IPS-20b (cell line): ENCODE data around the gene CACNA1I.
"Not testable (repeated sequence)": the region's sequence is repeated elsewhere in the genome, so short reads cannot be mapped to it uniquely, and the experiment has no call there.

Experiments used
- H3K27ac ChIP-seq: one replicate; pipeline ENCODE4 v1.5.1; 2013; ENCODE audit warnings: low read length
- H3K27me3 ChIP-seq: 2 replicates; pipeline ENCODE4 v1.6.1; 2013; ENCODE audit warnings: mild to moderate bottlenecking, low read length, inconsistent platforms; ENCODE audit not compliant: insufficient read depth
- H3K36me3 ChIP-seq: 2 replicates; pipeline ENCODE4 v1.6.1; 2013; ENCODE audit warnings: low read depth, mild to moderate bottlenecking, inconsistent platforms, low read length, moderate library complexity; ENCODE audit not compliant: insufficient read depth
- H3K4me1 ChIP-seq: 2 replicates; pipeline ENCODE4 v1.6.1; 2013; ENCODE audit warnings: mild to moderate bottlenecking, control low read depth, inconsistent platforms, low read length, moderate library complexity; ENCODE audit not compliant: insufficient read depth
- H3K4me3 ChIP-seq: 2 replicates; pipeline ENCODE4 v1.5.1; 2013; ENCODE audit warnings: mild to moderate bottlenecking, low read length, inconsistent platforms
- H3K9ac ChIP-seq: 2 replicates; pipeline ENCODE4 v1.6.1; 2013; ENCODE audit warnings: low read depth, mild to moderate bottlenecking, inconsistent platforms, low read length, moderate library complexity
- H3K9me3 ChIP-seq: 2 replicates; pipeline ENCODE4 v1.6.1; 2013; ENCODE audit warnings: mild to moderate bottlenecking, low read depth, low read length, inconsistent platforms; ENCODE audit not compliant: insufficient read depth

Gene CACNA1I

GRCh38 chr22:39725351-39726035, 154.9 kb downstream of the CACNA1I start:
- Histone ChIP-seq H3K36me3 (no peaks in the 10 kb centered on the region), H3K27ac (no peak overlapping the region), H3K9ac (no peak overlapping the region), H3K27me3 (no peaks in the 10 kb centered on the region), H3K9me3 (no peaks in the 10 kb centered on the region), H3K4me3 (no peak overlapping the region), H3K4me1 (peaks cover under 1% of the 10 kb centered on the region; the same call in 1 of the 2 replicates)

- Histone ChIP-seq H3K36me3 (no peaks in the 10 kb centered on the region), H3K4me1 (peaks cover 4% of the 10 kb centered on the region; the same call in 1 of the 2 replicates), H3K27me3 (no peaks in the 10 kb centered on the region), H3K9me3 (no peaks in the 10 kb centered on the region), H3K4me3 (no peak overlapping the region), H3K9ac (no peak overlapping the region), H3K27ac (no peak overlapping the region)
These were observed 157.0 kb downstream of the CACNA1I start for GRCh38 chr22:39727541-39727940.

DNA sequence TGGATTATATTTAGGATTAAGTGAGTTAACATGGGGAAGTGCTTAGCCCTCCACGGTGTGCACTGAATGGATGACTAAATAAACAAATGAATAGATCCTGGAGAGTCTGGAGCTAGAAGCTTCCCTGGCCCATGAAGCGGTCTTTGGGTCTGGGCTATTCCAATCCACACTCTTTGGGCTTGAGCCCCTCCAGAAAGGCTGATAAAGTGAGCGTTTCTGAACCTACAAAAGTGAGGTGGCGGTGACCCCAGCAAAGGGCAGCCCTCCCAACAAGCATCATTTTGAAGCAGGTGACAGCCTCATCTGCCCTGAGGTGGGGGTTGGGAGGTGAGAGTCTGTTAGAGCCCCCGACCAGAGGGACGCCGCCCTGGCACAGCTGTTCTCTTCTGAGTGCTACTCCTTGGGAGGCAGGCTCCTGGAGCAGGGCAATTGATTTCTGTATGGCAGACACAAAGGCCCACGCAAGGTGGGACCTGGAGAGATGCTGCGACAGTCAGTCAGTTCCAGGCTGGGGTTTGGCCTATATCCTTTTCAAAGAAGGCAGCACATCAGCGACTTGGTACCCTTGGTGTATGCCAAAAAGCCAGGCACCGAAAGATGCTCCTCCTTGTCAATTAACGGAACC, 157.8 kb downstream of the CACNA1I start:
- Histone ChIP-seq H3K4me1 (peaks cover 4% of the 10 kb centered on the region; the same call in 1 of the 2 replicates), H3K27me3 (no peaks in the 10 kb centered on the region), H3K4me3 (no peak overlapping the region), H3K36me3 (no peaks in the 10 kb centered on the region), H3K27ac (no peak overlapping the region), H3K9ac (no peak overlapping the region), H3K9me3 (no peaks in the 10 kb centered on the region)

GRCh38 chr22:39729141-39729934, 158.8 kb downstream of the CACNA1I start:
- Histone ChIP-seq H3K27ac (no peak overlapping the region), H3K36me3 (no peaks in the 10 kb centered on the region), H3K4me1 (peaks cover 4% of the 10 kb centered on the region; the same call in 1 of the 2 replicates), H3K9me3 (no peaks in the 10 kb centered on the region), H3K9ac (no peak overlapping the region), H3K27me3 (no peaks in the 10 kb centered on the region), H3K4me3 (no peak overlapping the region)

DNA sequence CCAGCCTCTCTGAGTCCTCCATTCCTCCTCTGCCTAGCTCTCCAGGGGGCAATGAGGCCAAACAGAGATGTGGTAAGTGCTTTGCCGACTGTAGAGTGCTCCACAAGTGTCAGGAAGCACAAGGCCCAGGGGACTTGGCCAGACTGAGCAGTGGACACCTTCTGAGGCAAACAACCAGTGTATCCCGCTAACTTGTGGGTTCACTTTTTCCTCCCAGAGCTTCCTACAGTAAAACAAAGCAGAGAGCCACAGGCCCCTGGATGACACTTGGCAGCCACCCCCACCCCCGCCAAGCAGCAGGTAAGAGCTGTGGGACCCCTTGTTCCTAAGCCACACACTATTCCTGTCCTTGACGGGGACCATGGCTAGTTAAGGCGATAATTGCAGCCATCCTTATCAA, 160.9 kb downstream of the CACNA1I start:
- Histone ChIP-seq H3K4me3 (no peak overlapping the region), H3K27ac (no peak overlapping the region), H3K36me3 (no peaks in the 10 kb centered on the region), H3K4me1 (peaks cover 4% of the 10 kb centered on the region; the same call in 1 of the 2 replicates), H3K9me3 (no peaks in the 10 kb centered on the region), H3K9ac (no peak overlapping the region), H3K27me3 (no peaks in the 10 kb centered on the region)

DNA sequence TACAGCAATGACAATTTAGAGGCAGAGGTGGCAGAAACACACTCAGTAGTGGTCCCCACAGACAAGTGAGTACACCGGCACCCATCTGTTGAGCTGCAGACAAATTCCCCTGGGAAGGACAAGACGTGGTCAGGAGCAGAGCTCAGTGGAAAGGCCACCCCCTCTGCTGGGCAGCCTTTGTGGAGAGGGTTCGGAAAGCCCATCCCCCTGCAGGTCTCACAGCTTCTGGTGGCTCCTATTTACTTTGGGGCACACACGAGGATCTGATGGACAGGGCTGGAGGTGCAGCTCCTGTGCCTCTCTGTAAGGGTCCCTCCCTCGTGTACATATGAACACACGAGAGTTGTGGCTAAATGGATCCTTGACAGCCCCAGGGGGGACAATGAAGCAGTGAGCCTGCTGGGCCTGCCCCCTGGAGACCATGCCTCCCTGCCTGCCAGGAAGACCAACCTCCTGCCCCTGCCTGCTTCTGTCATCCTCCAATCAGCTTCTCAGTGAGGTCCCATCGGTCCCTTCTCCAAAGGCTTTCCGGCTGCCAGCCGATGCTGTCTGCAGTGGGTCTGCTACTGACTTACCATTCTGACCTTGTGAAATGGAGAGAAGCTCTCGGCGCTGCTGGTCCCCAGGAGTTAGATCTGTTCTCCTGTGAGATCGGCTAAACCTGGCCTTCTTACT, 161.5 kb downstream of the CACNA1I start:
- H3K27ac ChIP-seq = no peak overlapping the region
- H3K36me3 ChIP-seq = no peaks in the 10 kb centered on the region
- H3K27me3 ChIP-seq = no peaks in the 10 kb centered on the region
- H3K9me3 ChIP-seq = no peaks in the 10 kb centered on the region
- peaks cover 4% of the 10 kb centered on the region; the same call in 1 of the 2 replicates for H3K4me1 ChIP-seq
- no peak overlapping the region for H3K9ac ChIP-seq
- no peak overlapping the region for H3K4me3 ChIP-seq

- Histone ChIP-seq H3K9me3 (no peaks in the 10 kb centered on the region), H3K36me3 (no peaks in the 10 kb centered on the region), H3K9ac (no peak overlapping the region), H3K27ac (no peak overlapping the region), H3K4me1 (peaks cover 4% of the 10 kb centered on the region; the same call in 1 of the 2 replicates), H3K27me3 (no peaks in the 10 kb centered on the region), H3K4me3 (no peak overlapping the region)
These were observed 162.1 kb downstream of the CACNA1I start for GRCh38 chr22:39732625-39733024.

DNA sequence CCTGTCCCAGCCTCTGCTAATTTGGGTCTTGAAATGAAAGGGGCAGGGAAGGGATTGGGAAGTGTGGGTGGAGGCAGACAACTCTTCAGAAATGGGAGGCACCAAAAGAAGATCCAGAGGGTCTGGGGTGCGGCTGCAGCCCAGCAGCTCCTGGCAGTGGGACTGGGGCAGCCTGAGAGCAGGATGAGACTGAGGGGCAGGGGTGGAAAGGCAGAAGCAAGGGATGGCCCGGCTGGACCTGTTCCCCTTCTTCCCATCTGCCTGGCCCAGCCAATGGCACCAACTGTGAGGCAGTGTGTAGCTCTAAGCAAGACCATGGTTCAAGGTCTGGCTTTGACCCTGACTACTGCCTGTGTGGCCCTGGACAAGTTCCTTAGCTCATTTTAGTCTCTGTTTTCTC, 162.6 kb downstream of the CACNA1I start:
- Histone ChIP-seq H3K4me1 (peaks cover 4% of the 10 kb centered on the region; the same call in 1 of the 2 replicates), H3K4me3 (no peak overlapping the region), H3K27me3 (no peaks in the 10 kb centered on the region), H3K36me3 (no peaks in the 10 kb centered on the region), H3K9ac (no peak overlapping the region), H3K9me3 (no peaks in the 10 kb centered on the region), H3K27ac (no peak overlapping the region)

GRCh38 chr22:39734046-39734445, 163.5 kb downstream of the CACNA1I start:
- H3K4me3 ChIP-seq, H3K36me3 ChIP-seq, H3K9me3 ChIP-seq, H3K4me1 ChIP-seq, H3K27ac ChIP-seq, H3K9ac ChIP-seq, H3K27me3 ChIP-seq: not testable (repeated sequence)

- Histone ChIP-seq H3K27ac (no peak overlapping the region), H3K9ac (no peak overlapping the region), H3K9me3 (no peaks in the 10 kb centered on the region; the same call in none of the 2 replicates), H3K36me3 (no peaks in the 10 kb centered on the region), H3K27me3 (no peaks in the 10 kb centered on the region), H3K4me1 (peaks cover 4% of the 10 kb centered on the region; the same call in 1 of the 2 replicates), H3K4me3 (no peak overlapping the region)
These were observed 164.3 kb downstream of the CACNA1I start for GRCh38 chr22:39734866-39735265.

DNA sequence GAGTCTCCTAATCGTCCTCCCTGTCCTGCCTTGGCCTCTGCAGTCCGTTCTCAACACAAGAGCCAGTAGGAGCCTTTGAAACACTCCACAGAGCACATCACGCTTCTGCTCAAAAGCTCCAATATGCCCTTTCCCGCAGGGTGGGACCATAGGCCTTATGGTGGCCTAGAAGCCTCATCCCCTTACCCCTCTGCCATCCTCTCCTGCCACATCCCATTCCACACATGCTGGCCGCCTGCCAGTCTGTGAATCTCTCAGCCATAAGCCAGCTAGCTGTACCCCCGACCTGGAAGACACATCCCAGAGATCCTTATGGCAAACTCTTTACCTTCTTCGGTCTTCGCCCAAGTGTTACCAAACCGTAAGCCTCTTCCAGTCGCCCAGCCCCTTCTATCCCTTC, 165.2 kb downstream of the CACNA1I start:
- Histone ChIP-seq H3K9me3 (no peaks in the 10 kb centered on the region; the same call in none of the 2 replicates), H3K36me3 (no peaks in the 10 kb centered on the region), H3K4me3 (no peak overlapping the region), H3K27me3 (no peaks in the 10 kb centered on the region), H3K9ac (no peak overlapping the region), H3K4me1 (peaks cover 4% of the 10 kb centered on the region; the same call in 1 of the 2 replicates), H3K27ac (no peak overlapping the region)
